GM19035 (cell line): ENCODE measurements around the gene CLIC3.
"Not testable (repeated sequence)": the region's sequence is repeated elsewhere in the genome, so short reads cannot be mapped to it uniquely, and the experiment has no call there.

Source experiments
- ATAC-seq: cut with Tn5 transposase; IDR thresholded peaks from one replicate; pipeline ENCODE4 v1.9.1; 2021; ENCODE audit not compliant: unreplicated experiment

The CLIC3 gene

GRCh38 chr9:136996361-136997292 is at the start of gene CLIC3:
TSS of gene CLIC3 (minus strand) at chr9:136996568. CDS start at chr9:136996543, 25 bp downstream.
- no peak for ATAC-seq

- no peak for ATAC-seq
Observed at GRCh38 chr9:137045294-137046087, 49.1 kb upstream of the CLIC3 start.

GRCh38 chr9:137044502-137045177 is 48.3 kb upstream of the CLIC3 start:
- ATAC-seq = no peak

- ATAC-seq = no peak
Observed at GRCh38 chr9:137044037-137044436, 47.7 kb upstream of the CLIC3 start.

- ATAC-seq = no peak
Observed at GRCh38 chr9:137042751-137043727, 46.7 kb upstream of the CLIC3 start.

- no peak for ATAC-seq
Observed at GRCh38 chr9:137041124-137041523, 44.8 kb upstream of the CLIC3 start.

GRCh38 chr9:137040568-137040967 is 44.2 kb upstream of the CLIC3 start:
- ATAC-seq = no peak

GRCh38 chr9:137039611-137040366 is 43.4 kb upstream of the CLIC3 start:
- no peak for ATAC-seq

GRCh38 chr9:137038916-137039315 is 42.5 kb upstream of the CLIC3 start:
- ATAC-seq = no peak

GRCh38 chr9:137037483-137037882 is 41.1 kb upstream of the CLIC3 start:
- no peak for ATAC-seq

- no peak for ATAC-seq
Observed at GRCh38 chr9:137037035-137037434, 40.7 kb upstream of the CLIC3 start.

- ATAC-seq = no peak
Observed at GRCh38 chr9:137035937-137036336, 39.6 kb upstream of the CLIC3 start.

- no peak for ATAC-seq
Observed at GRCh38 chr9:137035507-137035834, 39.1 kb upstream of the CLIC3 start.

- ATAC-seq = peak; percentile 56
Observed at GRCh38 chr9:137034709-137035506, 38.5 kb upstream of the CLIC3 start.

- no peak for ATAC-seq
Observed at GRCh38 chr9:137034039-137034708, 37.8 kb upstream of the CLIC3 start.

- ATAC-seq = not testable (repeated sequence)
Observed at GRCh38 chr9:137033481-137033880, 37.1 kb upstream of the CLIC3 start.

GRCh38 chr9:137032858-137033257 is 36.5 kb upstream of the CLIC3 start:
- no peak for ATAC-seq
